Eye (tissue), 1 donor: ENCODE results near the gene KCNV2.
"Not testable (repeated sequence)": the region's sequence is repeated elsewhere in the genome, so short reads cannot be mapped to it uniquely, and the experiment has no call there.

Experiments used
- DNase-seq: peaks from one replicate; pipeline ENCODE4 v3.0.0-alpha.2; 2015

Gene KCNV2

DNA sequence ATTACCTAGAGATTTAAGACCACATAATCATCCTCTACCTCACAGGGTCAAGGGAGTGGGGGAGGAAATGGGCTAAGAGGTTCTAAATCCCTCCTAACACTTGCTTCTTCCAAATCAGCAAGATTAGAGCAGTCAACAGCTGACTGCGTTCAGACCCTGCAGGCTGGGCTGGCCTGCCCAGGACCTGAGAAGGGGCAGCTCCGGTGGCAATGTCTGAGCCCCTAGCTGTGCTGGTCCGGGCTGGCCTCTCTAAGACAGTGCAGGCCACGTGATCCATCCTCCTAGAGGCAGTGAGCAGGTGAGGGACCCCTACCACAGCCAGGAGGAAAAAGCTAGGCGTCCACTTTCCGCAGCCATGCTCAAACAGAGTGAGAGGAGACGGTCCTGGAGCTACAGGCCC is at the start of gene KCNV2:
TSS of gene KCNV2 (plus strand) at position 126 of the 400 bp plus-strand sequence. CDS start at position 356, 230 bp downstream.
- DNase-seq: no peak

DNA sequence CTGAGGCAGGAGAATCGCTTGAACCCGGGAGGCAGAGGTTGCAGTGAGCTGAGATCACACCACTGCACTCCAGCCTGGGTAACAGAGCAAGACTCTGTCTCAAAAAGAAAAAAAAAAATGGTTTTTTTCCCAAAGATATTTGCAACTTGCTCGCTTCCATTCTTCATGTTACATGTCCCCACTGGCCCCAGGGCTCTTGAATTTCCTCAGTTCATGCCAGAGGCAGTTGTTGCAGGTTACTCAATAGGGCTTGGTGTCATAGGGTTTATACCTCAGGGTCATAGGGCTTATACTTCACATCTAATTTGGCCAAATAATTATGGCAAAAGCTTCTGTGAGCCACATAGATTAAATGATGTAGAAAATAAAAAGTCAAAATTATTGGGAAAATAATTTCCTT is 44.1 kb upstream of the KCNV2 start:
- no peak for DNase-seq

DNA sequence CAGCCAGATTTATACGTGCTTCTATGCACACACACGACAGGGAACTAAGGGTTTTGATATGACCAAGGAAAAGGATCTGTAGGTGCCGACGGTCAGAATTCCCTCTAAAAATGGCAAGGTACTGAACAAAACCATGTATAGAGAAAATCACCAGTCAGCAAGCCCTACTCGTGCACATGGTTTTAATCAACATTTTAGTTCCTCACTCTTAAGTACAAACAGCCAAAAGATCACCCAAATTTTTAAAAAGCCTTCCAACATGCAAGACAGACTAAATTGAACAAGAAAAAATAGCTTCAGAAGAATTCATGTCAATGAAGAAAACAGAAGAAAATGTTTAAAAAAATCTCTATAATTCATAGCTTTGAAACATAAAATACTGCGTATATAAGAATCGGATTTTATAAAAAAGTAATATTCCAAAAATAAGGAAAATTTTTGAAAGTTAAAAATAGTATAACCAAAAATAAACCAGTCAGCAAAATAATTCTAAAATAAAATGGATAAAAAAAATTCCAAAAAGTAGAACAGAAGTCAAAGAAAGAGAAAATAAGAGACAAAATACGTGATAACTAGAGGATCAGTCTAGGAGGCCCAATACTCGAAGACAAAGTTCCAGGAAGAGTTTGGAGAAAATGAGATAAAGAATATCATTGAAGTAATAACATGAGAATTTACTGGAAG is 43.0 kb upstream of the KCNV2 start:
- DNase-seq: no peak

DNA sequence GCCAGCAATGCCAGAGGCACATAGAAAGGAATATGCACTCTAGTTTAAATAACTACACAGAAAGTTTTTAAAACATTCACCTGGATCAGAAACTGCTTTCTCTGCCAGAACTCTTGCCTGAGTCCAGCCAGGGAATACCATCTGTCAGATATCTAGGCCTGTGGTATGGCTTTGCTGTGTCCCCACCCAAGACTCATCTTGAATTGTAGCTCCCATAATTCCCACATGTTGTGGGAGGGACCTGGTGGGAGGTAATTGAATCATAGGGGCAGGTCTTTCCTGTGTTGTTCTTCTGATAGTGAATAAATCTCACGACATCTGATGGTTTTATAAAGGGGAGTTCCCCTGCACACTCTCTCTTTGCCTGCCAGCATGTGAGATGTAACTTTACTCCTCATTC is 41.5 kb upstream of the KCNV2 start:
- DNase-seq: no peak

DNA sequence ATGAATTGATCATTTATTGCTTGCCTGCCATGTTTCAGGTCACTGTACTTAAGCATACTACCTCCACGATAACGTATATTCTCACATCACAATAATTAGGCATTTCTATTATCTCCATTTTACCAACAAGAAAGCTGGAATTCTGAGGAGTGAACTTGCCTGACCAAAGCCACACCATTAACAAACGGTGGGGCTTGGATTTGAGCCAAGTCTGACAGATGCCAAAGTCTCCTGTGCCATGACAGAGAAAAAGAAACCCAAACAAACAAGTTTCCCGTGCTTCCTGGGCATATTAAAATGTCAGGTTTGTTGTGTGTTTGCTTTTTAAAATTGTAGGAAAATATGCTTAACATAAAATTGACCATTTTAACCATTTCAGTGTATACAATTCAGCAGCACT is 40.8 kb upstream of the KCNV2 start:
- DNase-seq: no peak

DNA sequence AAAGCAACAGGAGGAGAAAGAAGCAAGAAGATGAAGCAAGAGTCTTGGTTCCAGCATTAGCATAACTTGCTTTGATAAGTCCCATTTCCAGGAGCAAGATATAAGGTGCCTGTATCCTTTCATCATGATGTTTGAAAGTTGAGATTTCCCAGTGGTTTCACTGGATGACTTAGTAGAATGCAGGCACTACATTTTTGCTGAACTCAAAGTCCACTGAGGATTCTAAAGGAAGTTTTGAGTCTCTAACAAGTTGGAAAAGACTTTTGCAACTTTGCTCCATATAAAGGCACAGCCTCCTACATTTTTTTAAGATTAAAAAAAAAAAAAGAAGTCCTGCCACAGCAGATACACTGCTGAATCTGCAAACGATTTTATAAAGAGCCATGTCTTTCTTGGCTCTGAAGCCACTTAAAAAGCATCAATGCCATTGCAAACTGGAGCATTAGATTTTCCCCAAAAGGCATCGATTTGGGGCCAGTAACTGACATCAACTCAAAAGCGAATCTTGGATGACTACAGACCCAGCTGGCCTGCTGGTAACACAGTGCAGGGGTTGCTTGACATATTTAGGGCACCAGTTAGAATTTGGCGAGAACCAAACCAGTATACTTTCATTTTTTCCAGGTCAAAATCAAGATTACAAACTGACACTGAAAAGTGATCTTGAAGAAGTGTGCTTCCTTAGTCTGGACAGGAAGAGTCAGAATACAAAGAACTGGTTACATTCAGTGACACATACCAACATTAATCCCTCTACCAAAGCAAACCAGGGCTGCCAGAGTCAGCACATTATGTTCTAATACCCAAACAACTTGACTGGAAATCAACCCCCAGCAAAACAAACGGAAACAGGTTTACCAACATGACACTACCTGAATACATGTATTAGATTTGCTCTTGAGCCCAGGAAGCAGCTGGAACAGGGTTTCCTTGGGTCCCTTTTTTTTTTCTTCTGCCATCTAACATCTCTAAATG is 39.1 kb upstream of the KCNV2 start:
- DNase-seq: no peak

DNA sequence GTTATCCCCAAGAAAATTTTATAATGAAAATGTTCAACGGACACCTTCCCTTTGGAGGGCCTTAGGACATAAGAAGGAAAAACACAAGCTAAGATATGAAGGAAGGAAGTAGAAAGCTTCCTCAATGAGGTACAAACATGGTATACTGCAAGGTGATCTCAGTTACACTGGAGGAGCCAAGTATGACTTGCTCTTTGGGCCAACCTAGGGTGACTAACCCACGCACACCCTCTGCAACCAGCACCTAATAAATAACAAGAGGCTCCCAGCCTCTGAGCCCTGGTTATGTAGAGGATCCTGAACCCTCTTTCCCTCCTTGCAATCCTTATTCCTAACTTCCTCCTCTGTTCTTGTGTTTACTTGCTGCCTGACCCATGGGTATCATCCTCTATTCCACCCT is 38.3 kb upstream of the KCNV2 start:
- DNase-seq: no peak

DNA sequence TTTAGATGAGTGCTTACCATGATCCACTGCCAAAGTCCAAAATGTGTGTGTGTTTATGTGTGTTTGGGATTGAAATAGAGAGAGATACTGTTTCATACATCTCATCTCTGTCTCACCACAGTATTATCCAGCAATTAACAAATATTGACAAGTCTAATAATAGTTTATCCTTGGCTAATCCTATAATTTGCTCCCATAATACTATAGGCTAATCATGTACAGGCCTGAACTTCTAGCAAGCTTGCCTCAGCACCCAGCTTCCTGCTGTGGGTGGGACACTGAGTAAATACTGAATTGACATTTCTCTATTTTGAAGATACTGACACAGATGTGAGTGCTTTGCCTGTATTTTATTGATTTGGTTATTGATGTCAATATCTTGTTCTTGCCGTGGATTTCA is 35.3 kb upstream of the KCNV2 start:
- no peak for DNase-seq

- DNase-seq: no peak
Measured at GRCh38 chr9:2686911-2687310, 30.4 kb upstream of the KCNV2 start.

DNA sequence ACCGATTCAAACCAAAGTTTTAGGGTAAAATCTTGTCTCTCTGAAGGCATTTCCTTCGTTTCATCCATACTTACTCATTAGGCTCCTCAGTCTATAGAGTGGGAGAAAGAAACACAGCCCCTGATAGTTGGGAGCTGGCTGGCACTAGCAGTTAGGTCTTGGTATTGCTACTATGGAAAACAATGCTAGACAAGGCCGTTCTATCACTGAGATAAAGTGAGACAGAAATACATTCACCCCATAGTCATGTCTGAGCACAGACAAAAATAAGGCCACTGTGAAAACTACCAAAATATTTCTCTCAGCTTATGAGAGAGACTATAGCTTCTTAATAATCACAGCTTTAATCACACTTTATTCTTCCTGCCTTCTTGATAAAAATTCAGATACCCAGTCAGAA is 28.7 kb upstream of the KCNV2 start:
- DNase-seq: no peak

- no peak for DNase-seq
Measured at GRCh38 chr9:2691212-2691611, 26.1 kb upstream of the KCNV2 start.

DNA sequence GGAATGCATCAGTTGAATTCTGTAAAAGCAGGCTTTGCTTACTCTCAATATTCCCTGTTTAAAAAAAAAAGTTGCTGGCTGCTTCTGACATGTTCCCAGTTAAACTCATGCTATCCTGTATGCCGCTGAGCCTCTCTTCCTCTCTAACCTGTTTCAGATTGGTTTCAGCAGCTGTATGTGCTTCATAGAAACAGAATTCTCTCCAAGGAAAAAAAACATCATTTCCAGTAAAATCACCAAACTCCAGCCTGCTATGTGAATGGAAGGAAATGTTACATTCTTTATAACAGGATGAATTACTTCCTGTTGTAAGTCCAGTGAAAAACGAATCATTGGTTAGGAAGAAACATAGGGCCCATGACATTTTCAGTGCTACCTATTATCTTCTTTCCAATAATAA is 25.7 kb upstream of the KCNV2 start:
- DNase-seq: no peak

- no peak for DNase-seq
Measured at GRCh38 chr9:2693056-2693455, 24.3 kb upstream of the KCNV2 start.

GRCh38 chr9:2697492-2697891 is 19.8 kb upstream of the KCNV2 start:
- no peak for DNase-seq

GRCh38 chr9:2700398-2700797 is 16.9 kb upstream of the KCNV2 start:
- no peak for DNase-seq

DNA sequence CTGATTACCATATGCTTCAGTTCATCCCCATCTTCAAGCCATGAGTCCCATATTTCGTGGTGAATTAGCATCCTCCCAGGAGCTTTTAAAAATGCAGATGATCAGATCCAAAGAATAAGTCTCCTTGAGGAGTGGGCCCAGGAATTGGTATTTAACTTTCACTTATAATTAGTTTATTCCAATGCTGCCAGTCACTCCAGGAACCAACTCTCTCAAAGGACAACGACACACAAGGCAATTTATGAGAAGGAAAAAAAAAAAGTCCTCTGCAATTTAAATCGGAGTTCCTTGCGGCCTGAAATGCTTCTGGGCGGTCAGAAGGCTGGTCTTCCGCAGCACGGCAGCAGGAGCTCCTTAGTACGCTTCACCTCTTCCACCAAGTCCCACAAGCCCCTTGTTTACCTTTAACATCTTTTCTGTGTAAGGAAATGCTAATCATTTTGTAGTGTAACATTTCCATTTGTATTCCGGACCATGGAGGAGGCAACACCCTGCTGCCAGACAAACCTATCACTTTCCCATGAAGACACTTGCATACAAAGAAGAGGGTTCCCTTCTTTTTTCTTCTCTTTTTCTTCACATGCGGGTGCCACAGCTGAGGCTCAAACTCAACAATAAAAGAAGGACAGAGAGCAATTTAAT is 16.3 kb upstream of the KCNV2 start:
- DNase-seq: peak; percentile 55

- no peak for DNase-seq
Measured at GRCh38 chr9:2704504-2704903, 12.8 kb upstream of the KCNV2 start.

- not testable (repeated sequence) for DNase-seq
Measured at GRCh38 chr9:2707256-2707655, 10.1 kb upstream of the KCNV2 start.

DNA sequence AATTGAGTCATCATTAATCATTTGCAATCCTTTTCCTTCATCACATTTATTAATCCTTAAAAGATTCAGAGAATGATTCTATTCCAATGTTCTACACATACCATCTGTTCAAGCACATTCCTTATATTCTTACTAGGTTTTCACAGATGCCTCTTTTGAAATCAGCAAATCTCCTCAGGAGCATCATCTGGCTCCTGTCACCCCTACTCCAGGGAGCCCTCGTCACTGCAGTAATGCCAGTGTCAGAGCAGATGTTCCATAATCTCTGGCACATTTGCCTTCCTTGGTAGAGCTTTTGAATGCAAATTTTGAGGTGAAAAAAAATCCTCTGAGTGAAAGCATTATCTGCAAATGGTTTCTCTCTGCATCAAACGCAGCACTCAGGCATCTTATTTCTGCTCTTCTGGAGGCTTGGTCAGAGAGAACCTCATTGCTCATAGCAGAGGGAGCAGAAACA is 7.6 kb upstream of the KCNV2 start:
- DNase-seq: peak; percentile 67

DNA sequence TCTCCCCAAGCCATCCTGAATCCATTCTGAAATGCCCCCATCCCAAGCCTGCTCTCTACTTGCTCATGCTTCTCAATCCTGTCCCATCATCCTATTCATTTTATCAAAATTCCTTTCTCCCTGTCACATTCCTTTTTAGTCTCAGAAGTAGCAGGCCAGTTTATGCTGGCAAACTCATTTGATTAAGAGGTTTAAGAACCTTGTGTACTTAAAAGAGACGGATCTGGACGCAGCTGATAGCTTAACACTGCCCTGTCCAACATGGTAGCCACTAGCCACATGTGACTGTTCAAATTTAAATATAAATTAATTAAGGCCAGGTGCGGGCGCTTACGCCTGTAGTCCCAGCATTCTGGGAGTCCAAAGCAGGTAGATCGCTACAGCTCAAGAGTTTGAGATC is 5.6 kb upstream of the KCNV2 start:
- no peak for DNase-seq

DNA sequence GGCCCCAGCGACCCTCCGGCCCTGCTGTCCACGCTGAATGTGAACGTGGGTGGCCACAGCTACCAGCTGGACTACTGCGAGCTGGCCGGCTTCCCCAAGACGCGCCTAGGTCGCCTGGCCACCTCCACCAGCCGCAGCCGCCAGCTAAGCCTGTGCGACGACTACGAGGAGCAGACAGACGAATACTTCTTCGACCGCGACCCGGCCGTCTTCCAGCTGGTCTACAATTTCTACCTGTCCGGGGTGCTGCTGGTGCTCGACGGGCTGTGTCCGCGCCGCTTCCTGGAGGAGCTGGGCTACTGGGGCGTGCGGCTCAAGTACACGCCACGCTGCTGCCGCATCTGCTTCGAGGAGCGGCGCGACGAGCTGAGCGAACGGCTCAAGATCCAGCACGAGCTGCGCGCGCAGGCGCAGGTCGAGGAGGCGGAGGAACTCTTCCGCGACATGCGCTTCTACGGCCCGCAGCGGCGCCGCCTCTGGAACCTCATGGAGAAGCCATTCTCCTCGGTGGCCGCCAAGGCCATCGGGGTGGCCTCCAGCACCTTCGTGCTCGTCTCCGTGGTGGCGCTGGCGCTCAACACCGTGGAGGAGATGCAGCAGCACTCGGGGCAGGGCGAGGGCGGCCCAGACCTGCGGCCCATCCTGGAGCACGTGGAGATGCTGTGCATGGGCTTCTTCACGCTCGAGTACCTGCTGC is 839 bp downstream of the KCNV2 start:
- no peak for DNase-seq

GRCh38 chr9:2718698-2719033 is 1.4 kb downstream of the KCNV2 start:
- DNase-seq: no peak

DNA sequence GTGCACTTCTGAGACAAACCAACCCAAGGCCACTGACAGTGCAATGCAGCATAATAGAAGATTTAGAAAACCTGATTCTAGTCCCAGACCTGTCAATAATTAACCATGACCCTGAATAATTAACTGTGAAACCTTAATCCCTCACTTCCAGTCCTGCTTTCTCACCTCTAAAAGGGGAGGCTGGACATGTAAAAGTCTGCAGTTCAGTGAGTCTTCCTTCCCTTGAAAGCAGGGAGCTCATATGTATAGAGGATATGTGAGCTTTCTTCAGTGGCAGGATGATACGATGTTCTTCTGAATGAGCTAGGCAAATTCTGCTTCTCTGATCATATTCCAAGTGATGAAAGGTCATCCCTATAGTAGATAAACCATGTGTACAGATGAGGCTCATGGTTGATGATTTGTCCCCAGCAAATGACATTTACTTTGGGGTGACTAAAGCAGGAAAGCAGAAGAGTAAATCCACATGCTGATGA is 2.9 kb downstream of the KCNV2 start:
- DNase-seq: no peak
